Stimulated activated CD8-positive, alpha-beta memory T cell treated with anti-CD3 and anti-CD28 coated beads, Interleukin-4, amount 100 ng/mL, for 24 hours (primary cell): ENCODE measurements around the gene FOXK2.
A peak's percentile ranks its signal among the peaks of the same experiment; 100 is the strongest.

ENCODE experiments used
- DNase-seq: peaks from one replicate; pipeline ENCODE4 v3.0.0-alpha.2; 2020; ENCODE audit warnings: low read depth

The FOXK2 gene

DNA sequence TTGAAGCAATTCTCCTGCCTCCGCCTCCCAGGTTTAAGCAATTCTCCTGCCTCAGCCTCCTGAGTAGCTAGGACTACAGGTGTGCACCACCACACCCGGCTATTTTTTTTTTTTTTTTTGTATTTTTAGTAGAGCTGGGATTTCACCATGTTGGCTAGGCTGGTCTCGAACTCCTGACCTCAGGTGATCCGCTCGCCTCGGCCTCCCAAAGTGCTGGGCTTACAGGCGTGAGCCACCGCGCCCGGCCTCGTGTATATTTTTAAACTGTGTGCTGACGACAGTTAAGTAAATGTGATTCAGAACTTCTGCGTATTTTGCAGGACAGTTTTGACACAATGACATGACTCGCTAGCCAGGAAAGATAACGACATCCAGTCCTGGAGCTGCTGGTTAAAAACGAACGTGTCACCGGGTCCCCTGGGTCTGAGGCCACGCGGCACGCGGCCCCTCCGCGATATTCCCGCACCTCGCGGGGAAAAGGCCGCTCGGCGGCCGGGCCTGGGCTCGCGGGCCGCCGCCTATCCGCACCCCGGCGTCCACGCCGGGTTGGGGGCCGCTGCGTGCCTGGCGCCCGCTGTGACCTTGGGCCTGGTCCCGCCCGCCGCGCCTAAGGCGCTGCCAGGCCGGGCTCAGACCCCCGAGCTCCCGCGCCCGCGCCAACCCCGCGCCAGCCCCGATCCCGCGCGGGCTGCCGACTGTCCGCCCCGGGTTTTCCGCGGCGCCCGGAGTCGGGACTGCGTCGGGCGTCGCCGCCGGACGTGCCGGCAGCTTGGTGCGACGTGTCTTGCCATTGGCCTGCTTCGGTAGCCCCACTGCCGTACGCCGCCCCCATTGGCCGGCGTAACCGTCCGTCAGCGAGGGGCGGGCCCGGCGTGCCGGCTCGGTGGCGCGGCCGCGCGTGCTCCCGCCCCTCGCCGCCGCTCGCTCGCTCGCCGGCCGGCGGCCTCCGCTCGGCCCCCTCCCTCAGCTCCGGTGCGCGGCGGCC, at the start of gene FOXK2:
FOXK2 (plus strand) TSS at position 907 of the 985 bp plus-strand sequence. CDS start 157 bp downstream, outside the sequence.
- peak; percentile 90 for DNase-seq

DNA sequence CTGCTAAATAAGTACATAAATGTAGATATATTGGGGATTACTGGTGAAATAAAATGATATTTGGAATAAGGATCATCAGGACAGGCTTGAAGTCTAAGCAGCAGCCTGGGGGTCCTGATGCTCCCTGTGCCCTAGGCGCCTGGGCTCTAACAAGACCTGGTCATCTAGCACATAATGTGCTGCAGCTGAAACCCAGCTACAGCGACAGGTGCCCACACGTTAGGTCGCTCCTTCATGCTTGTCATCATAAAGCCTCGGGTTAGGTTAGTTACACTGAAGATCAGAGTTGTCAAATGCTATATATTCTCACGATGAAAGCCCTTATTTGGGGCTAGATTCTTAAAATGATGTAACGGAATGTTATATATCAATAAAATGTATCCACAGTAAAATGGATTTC, 49.5 kb upstream of the FOXK2 start:
- DNase-seq, result no peak

GRCh38 chr17:82474223-82475010, 45.1 kb upstream of the FOXK2 start:
- DNase-seq, result no peak

GRCh38 chr17:82475458-82475857, 44.1 kb upstream of the FOXK2 start:
- no peak for DNase-seq

- no peak for DNase-seq
These were observed 41.6 kb upstream of the FOXK2 start for GRCh38 chr17:82477934-82478333.

DNA sequence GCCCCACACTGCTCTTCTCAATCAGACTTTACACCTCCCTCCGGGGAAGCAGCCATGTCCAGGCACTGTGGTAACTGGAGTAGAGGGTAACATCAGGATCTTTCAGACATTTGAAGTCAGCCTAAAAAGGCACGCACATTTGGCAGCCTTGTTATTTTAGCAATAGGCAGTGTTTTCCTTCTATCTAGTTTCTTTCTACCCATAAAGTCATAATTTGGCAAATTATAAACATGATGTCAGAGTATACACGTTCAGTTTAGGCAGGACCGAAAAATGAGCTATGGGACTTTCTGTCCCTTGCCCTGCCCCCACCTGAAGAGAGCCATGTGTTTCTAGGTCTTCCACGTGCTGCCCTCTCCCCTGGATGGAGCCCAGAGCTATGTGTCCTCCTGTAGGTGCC, 39.9 kb upstream of the FOXK2 start:
- no peak for DNase-seq

DNA sequence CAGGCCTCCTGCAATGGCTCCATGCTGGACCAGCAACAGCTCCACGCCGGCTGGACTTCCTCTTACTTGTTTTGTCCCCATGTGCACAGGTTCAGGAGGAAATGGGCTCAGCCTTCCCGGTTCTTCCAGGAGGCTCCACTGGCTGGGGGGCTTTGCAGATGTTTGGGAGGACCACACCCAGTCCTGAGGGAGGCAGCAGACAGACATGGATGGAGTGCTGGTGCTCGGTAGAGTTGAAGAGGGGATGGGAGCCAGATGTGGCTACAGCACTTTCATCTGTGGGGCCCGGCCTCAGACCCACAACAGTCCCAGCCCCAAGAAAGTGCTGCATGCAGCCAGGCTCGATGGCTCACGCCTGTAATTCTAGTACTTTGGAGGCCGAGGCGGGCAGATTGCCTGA, 39.2 kb upstream of the FOXK2 start:
- no peak for DNase-seq

DNA sequence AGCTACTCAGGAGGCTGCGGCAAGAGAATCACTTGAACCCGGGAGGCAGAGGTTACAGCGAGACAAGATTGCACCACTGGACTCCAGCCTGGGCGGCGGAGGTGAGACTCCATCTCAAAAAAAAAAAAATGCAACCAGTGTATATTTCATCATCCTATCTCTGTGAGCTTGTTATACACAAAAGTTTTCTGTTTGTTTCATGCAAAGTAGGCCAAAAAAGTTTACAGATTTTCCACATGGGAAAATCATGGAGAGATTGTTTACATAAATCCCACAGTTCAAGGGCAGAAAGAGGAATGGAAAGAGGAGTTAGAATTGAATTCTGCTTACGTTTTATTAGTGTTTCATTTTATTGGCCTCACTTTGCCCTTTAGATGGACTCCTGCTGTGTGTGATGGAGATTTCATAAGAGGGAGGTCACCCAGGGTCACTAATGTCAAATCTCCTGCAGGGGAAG, 36.3 kb upstream of the FOXK2 start:
- DNase-seq, result no peak

- no peak for DNase-seq
These were observed 35.7 kb upstream of the FOXK2 start for GRCh38 chr17:82483836-82484235.

GRCh38 chr17:82486231-82487094, 33.1 kb upstream of the FOXK2 start:
- DNase-seq, result no peak

- DNase-seq, result no peak
These were observed 31.6 kb upstream of the FOXK2 start for GRCh38 chr17:82487910-82488309.

- DNase-seq, result no peak
These were observed 30.4 kb upstream of the FOXK2 start for GRCh38 chr17:82489117-82489516.

GRCh38 chr17:82489851-82490511, 29.6 kb upstream of the FOXK2 start:
- DNase-seq, result no peak

GRCh38 chr17:82490512-82491195, 28.9 kb upstream of the FOXK2 start:
- DNase-seq, result no peak

- DNase-seq, result no peak
These were observed 28.4 kb upstream of the FOXK2 start for GRCh38 chr17:82491196-82491530.

- no peak for DNase-seq
These were observed 28.0 kb upstream of the FOXK2 start for GRCh38 chr17:82491533-82491932.

GRCh38 chr17:82492643-82493225, 26.8 kb upstream of the FOXK2 start:
- no peak for DNase-seq

- no peak for DNase-seq
These were observed 26.2 kb upstream of the FOXK2 start for GRCh38 chr17:82493226-82493781.

DNA sequence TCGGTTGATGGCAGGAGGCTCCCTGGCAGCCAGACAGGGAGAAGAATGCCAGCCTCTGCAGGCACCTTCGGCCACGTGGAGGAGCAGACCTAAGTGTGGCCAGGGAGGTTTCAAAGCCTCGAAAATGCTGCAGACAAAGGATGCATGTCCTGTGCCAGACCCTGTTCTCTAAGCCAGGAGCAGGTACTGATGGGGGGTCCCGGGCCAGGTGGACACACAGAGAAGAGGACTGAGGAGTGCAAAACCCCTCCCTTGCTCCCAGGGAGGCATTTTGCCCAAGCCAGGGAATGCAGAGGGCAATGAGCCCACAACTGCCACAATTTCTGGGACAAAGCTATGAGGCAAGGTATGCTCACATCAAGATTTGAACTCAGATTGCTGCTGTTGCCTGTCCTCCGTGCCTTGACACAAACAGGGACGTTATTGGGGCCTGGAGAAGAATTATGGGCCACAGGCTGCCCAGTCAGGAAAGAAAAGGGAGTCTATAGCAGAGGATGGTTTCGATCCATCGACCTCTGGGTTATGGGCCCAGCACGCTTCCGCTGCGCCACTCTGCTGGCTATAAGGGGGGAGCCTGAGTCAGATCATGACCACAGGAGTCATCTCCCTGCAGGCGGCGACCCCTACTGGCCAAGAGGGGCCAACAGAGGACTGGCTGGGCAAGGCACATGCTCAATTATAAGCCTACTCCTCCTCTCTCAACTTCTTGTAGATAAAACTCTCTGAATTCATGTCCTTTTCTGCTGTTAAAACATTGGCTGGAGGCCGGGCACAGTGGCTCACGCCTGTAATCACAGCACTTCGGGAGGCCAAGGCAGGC, 25.1 kb upstream of the FOXK2 start:
- peak; percentile 76 for DNase-seq
